HG03457 (cell line): ENCODE results near the gene POU2AF3.

Experiments
- ATAC-seq: cut with Tn5 transposase; IDR thresholded peaks from one replicate; pipeline ENCODE4 v1.9.1; 2021; ENCODE audit warnings: moderate number of reproducible peaks; ENCODE audit not compliant: unreplicated experiment

Gene POU2AF3

DNA sequence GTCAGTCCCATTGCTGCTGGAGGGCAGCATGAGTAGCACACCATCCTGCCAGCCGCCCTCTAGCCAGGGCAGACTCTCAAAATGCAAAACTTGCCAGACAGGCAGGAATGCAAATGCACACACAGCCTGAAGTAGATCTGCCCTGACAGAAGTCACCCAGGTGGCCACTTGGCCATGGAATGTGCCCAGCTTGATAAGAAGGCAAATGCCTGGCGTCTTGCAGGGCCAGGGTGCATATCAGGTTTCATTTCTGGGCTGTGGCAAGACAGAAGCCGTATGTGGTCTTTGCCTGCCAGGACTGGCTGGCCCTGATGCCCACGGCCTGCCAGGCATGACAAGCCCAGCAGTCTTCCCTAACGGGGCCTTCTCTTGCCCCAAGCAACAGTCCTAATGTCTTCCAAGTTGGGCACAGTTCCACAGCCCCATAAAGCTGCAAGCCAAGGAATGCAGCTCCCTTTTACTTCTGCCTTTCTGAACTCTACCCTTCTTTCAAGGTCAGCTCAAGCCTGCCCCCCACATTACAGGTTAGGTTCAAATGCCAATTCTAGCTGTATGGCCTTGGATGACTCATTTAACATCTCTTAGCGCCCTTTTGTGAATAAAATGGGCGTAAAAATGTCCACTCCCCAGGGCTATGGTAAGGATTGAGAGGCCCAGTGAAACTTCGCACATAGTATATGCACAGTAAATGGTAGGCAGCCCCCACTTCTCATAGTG lies 29.7 kb downstream of the POU2AF3 start:
- no peak for ATAC-seq

DNA sequence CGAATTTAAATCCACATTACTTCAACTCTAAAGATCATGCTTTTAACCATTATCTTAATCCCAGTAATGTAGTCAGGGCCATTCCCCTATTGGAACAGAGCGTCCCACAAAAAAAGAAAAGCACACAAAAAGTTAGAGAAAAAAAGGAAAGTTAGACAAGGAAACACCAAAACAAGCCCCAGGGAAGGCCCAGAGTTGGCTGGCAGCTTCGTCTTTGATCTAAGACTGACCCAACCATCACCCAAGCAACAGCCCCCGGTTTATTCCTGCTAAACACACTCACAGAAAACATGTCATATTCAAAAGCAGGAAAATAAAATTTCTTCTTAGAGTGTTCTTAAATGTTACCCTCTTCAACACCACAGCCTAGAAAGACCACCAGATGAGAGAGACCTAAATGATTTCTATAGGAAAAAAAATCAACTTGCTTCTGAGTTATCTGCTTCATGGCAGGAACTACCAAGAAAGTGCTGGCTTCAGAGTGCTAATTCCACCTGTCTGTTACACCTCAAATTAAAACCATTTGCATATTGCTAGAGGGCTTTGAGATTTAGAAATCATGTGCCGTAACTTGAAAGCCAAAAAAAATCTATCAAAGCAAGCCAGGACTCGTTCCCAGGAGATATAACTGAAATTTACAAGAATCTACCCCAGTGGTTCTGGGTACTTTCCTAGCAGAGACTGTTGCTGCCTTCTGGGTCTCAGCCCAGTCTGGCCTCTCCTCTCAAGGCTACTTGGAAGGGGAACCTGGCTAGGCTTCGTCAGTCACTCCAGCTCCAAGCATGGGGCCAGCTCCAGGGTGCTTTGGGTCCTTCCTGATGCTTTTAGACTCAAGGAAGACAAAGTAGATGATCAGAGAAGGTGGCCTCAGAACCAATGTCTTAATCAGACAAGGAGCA lies 31.2 kb downstream of the POU2AF3 start:
- no peak for ATAC-seq

DNA sequence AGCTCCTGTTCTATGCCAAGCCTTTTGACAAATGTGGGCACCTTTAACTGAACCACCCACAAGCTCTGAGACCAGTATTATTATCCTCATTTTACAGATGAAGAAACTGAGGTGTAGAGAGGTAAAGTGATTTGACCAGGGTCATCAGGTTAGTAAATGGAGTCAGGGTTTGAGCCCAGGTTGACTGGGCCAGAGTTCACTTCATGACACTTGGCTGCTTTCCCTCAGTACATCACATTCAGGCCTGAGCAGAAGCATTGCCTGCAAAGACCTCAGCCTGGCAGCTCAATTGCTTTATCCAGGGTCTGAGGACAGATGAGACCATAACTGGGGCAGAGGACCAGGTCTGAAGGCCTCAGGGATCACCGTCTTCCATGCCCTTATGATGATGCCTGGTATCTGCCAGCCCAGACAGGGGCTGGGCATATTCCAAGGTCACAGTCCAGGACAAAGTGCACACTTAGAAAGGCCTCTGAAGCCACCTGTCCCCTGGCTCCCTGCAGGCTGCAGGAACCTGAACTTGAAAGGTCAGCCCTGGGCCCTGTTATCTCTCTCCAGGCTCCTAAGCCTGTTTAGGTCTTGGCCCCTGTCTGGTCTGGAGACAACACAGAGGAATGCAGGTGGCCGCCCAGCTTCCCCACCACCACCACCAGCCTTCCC lies 32.0 kb downstream of the POU2AF3 start:
- no peak for ATAC-seq

DNA sequence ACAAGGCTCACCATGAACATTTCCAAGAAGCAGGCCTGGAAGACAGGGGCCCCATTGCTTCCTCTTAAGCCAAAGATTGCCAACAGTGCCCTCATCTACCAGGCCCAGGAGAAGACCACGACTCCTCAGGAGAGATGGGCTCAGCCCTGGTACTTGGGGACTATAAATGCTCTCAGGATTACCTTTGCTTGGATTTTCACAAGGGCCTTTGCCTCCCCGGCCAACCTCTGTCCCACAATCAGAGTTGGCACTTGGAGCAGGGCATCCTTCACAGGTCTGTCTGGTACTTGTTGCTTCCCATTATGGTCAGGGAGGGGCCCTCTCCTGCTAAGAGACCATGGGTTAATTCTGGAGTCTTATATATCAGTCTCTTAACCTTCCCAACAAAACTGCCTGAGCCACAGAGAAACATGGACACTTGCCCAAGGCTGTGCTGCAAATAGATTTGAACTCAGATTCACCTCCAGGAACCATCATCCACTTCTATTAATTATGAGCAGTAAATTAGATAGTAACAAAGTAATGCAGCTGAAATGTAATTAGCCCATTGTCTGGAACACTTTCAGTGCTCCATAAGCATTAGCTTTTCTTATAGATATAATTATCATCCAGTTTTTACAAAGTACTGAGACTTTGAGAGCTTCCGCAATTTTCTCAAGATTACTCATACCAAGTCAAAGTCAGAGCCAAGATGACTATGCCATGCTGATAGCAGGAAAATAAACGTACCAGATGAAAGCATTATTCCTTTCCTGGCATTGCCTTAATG lies 33.5 kb downstream of the POU2AF3 start:
- no peak for ATAC-seq

DNA sequence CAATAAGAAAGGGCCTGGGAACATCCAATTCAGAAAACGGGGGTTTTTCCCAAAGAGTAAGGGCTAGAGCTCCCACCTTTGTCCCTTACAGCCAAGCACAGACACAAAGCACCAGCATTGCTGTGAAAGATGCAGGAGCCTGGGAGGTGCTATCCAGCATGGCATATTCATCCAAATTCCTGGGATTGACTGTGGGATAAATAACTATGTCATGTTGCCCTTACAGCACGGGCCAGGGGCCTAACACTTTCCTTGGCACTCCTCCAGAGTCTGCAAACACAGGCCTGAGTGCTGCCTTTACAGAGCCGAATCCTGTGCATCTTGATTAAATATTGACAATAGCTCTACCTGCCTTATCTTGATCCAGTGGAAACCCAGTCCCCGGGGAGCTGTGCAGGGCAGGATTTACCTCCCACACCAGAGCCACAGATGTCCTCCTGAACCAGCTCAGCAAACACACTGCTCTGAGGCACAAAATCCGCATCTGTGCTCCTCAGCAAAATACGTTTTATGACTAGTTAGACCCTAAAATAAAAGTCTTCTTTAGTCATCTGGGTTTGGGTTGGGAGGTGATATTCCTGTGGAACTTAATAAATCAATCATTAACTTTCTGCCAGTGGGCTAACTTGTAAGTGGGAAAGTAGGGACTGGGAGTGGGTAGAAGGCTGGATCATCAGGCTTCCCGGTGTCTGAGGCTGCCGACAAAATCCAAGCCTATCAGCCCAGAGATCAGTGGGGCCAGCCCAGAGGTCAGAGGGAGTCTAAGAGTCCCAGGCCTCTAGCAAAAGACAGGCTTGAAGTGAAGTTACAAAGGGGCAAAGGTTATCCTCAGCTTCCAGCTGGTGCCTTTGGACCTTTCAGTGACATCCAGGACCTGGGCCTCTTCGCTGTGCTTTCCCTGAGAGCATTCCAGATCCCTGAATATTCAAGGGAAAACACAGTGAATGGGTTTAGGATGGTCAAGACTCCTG lies 36.5 kb downstream of the POU2AF3 start:
- ATAC-seq = no peak

DNA sequence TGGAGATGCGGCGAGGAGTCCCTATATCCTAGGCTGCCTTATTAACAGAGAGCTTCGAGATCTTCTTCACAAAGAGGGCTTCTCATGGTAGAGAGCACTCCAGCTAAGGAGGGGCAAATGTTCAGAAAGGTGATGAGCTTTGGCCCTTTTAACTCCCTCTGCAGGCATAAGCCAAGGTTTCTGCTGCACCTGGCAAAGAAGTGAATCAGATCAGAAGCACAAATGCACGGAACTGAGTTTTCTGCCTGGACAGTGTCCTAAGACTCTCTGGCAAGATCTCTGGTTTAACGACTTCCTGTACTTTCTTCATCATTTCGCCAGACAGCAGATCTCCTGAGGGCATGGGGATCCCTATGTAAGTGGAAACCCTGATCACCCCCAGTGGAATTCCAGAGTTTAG lies 37.2 kb downstream of the POU2AF3 start:
- ATAC-seq = no peak

DNA sequence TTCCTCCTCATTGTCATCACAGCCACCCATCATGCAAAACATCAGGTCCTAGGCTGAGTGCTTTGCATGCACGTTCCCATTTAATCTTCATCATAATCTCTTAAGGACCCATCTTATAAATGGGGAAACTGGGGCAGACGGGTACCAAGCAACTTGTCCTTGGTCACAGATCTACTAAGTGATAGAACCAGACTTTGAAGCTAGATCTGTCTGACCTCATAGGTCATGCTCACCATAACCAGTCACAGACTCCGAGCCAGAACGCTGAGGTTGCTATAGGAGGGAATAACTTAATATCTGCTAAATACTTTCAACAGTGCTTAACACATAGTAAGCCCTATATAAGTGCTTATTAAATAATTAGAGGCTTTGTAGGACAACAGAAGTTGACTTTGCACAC lies 37.7 kb downstream of the POU2AF3 start:
- ATAC-seq = no peak

DNA sequence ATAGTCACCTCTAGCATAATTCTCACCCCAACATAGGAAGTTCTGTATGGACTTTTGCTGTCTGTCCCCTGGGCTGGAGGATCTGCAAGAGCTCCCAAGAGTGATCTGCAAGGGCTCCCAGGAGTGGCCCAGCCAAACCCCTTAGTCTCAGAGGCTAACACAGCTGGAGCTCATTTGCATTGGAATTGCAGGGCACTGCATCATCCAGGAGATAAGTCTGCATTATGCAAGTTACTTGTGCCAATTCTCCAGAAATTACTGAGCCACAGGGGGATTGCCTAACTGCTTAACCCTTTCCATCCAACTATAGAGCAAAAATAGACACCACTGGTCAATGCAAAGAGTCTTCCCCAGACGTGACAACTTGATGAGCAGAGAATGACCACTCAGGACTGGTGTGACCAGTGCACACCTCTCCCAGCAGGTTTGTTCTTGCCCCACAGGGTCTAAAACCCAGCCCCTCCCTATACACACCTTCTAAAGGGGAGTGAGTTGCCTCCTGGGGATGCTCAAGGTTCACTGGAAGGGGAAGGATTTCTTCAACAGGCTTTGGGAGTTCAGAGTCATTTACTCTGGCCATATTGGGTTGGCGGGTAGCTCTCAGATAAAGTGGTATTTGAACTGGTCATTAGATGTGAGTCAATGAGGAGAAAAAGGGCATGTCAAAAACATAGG lies 38.4 kb downstream of the POU2AF3 start:
- ATAC-seq = no peak

DNA sequence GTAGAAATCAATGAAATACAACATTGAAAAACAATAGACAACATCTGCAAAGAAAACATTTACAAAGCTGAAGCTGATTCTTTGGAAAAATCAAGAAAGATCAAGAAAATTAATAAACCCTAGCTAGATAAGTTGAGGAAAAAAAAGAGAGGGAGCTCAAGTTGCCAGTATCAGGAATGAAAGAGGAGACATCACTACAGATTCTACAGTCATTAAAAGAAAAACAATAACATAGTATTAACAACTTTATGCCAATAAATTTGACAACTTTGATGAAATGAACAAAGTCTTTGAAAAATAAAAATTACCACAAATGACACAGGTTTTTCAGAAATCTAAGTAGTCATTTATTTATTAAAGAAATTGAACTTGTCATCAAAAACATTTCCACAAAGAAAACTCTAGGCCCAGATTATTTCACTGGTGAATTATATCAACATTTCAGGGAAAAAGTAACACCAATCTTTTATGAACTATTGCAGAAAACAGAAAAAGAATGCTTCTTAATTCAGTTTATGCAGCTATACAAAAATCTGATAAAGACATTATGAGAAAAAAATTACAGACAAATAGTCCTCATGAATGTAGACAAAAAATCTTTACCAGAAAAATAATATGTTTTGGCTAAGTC lies 41.5 kb downstream of the POU2AF3 start:
- no peak for ATAC-seq

DNA sequence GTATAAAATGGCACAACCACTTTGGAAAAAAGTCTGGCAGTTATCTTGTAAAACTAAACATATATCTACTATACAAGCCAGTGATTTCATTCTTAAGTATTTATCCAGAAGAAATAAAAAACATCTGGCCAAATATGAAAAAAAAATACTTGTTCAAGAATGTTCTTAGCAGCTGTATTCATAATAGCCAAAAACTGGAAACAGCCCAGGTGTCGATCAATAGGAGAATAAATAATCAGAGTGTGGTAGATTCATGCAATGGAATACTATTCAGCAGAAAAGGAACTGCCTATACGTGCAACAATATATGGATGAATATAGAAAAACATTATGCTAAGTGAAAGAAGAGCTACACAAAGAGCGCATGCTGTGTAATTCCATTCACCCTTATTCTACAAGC lies 44.0 kb downstream of the POU2AF3 start:
- ATAC-seq = no peak

DNA sequence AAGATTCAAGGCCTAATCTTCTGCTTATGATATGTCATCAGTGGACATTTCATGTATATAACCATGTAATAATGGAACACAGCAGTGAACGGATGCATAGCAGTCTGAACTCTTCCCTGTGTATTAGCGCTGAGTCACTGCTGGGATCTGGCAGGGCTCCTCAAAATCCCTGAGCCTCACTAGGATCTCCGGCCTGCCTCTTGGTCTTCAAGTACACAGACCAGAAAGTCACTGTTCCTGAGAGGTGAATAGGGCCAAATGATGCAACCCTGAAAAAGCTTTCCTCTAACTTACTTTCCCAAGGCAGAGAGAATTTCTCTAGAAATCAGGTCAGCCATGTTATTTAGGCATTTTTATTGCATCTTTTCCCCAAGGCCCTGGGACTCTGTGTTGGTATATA lies 45.7 kb downstream of the POU2AF3 start:
- no peak for ATAC-seq

DNA sequence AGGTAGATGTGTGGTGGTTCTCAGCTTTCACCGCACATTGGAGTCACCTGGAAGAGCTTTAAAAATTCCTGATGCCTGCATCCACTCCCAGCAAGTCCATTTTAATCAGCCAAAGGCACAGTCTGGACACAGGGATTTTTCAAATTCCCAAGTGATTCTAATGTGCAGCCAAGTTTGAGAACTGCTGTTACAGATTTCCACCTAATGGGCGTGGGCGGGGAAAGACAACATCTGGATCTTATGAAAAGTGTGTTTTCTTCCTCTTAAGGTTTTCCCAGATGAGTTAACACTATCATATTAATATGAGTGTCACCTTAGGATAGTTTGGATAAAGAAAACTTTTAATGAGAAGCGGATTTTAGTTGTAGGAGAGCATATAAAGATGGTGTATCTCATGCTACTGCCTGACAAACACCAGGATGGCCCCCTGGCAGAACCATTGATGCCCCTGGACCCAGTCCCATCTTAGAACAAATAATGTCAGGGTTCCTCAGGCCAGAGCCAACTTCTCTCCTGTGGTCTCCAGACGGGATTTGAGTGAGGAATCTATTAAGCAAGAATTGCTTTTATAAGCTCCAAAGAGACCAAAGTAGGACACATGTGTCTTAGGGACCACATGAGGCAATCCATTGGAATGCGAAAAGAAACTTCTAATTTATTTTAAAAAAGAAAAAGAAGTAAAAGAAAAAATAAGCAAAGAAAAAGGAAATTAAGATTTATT lies 48.8 kb downstream of the POU2AF3 start:
- ATAC-seq = no peak

DNA sequence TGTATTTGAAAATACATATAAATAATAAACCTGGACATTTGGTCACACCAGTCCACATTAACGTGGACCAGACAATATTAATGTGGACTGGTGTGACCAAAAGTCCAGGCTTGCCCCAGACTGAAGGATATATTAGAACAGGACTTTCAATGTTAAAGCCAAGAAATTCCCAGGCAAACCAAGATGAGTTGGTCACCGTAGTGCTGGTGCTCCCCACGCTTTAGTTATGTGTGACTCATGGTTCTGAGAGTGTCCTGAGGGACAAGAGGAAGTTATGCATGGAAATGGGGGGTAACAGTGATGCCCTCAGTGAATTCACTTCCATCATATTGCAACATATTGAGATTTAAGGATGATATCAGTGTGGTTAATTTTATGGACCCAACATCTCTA lies 49.4 kb downstream of the POU2AF3 start:
- no peak for ATAC-seq

DNA sequence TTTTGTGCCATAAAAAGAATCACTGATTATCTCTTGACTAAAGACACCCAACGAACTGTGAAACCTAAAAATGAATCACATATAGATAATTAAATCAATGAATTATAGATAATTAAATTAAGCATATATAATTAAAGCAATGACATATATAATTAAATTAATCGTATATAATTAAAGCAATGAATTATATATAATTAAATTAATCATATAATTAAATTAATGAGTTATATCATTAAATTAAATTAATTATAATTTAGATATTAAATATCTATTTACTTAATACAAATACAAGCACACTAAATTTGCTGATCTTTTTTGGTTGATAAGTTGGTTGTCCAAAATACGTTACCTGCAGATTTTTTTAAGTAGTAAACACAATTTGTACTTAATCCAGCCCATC lies 49.8 kb downstream of the POU2AF3 start:
- no peak for ATAC-seq

DNA sequence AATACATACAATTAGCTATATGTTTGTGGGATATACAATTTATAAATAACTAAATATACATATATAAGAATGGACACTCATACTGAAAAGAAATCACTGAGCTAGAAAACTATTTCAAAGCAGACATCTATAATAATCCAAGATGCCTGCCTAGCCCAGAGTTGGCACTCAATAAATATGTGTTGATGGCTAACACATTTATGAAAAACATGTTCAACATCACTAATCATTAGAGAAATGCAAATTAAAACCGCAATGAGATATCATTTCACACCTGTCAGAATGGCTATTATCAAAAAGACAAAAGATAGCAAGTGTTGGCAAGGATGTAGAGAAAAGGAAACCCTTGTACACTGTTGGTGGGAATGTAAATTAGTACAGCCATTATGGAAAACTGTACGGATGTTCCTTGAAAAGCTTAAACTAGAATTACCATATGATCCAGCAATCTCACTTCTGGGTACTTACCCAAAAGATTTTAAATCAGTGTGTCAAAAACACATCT lies 50.9 kb downstream of the POU2AF3 start:
- ATAC-seq = no peak

DNA sequence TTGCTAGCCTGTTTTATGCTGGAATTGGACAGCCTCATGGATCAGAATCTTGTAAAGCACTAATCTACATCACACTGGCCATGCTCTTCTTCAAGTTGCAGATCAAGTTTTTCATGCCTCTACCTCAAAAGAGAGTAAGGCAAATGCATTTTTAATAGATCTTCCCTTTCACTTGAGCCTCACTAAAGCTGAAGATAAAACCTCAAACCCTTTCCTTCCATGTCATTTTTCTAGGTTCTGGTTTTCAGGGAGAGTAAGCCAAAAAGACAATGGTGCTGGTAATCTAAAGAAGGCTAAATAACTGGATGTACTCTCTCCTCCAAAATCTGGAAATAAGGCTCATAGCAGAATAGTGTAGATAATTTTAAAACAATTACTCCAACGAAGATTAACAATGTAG lies 52.5 kb downstream of the POU2AF3 start:
- no peak for ATAC-seq

DNA sequence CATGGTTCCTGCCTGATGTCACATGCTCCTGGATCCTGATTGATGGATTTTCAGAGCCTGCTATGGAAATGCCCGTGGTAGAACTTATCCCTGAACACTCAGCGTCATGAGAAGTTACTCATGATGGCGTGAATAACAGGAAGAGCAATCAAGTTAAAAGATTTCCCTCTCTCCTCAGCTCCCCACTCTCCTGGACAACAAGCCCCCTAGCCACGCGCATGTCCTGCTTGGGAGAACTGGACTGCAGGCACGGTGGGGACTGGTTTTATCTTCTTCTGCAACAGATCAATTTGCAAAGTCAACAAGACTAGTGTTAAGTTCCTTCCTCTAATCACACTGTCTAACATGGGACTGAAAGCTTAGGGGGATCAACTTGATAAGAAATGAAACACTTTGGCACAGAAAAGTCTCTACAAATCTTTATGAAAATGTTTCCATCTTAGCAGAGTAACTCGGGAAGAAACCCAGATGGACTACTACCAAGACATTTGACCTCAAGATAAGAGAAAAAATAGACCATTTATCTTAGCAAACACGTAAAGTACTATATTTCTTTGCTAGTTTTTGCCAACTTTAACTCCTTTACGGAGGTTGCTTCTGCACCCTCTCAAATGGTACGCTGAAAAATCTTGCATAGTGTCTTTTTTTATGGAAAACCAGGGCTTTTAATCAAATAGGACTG lies 53.2 kb downstream of the POU2AF3 start:
- no peak for ATAC-seq
